Effector CD8-positive, alpha-beta T cell (primary cell): Measurements from ENCODE around the gene MLYCD.

Experiments used
- DNase-seq: peaks from one replicate; lab custom pipeline; 2025; lab: John Stamatoyannopoulos, UW

MLYCD gene

DNA sequence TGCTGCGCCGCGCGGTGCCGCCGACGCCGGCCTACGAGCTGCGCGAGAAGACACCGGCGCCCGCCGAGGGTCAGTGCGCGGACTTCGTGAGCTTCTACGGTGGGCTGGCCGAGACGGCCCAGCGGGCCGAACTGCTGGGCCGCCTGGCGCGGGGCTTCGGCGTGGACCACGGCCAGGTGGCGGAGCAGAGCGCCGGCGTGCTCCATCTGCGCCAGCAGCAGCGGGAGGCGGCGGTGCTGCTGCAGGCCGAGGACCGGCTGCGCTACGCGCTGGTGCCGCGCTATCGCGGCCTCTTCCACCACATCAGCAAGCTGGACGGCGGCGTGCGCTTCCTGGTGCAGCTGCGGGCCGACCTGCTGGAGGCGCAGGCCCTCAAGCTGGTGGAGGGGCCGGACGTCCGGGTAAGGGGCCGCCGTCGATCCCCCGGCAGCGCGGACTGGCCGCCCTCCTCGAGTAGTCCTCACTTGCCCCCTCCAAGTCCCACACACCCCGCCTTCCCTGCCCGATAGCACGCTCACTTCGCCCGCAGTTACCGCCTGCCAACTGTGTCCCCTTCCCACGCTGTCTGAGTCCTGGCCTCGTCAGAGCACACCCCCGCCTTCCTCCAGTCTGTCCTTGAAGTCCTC is 470 bp downstream of the MLYCD start:
- no peak for DNase-seq

GRCh38 chr16:83899978-83900377 is 1.1 kb downstream of the MLYCD start:
- DNase-seq, result no peak

DNA sequence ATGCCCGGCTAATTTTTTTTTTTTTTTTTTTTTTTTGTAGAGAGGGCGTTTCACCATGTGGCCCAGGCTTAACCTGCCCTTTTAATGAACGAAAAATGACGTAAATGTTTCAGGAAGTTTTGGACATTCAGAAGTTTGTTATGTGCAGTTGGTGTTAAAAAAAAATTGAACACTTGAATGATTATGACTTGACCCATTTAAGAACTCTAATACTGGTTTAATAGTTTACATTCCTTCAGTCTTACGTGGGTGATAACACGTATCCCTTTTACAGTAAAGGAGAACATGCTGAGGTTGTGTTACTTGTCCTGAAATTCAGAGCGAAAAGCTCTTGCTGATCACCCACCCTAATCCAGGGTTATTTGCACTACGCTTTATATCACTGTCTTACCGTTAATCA is 1.7 kb downstream of the MLYCD start:
- DNase-seq, result no peak

DNA sequence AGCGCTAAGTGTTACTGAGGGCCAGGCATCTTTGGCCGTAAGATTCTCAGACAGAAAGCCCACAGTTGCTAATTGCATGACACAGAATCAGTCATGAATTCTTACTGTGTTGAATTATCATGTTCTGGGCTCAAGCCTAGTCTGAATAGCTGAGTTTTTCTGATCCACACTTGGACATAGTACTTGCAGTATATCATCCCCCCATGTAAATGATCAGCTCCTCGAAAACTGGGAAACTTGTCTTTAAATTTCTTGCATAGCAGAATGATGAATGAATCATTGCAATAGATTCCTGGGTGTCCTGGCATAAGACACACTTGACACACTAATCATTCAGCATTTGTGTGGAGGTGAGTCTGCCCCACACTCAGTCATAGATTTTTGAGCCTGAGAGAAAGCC is 2.2 kb downstream of the MLYCD start:
- DNase-seq, result no peak

- no peak for DNase-seq
Measured at GRCh38 chr16:83903751-83904150, 4.8 kb downstream of the MLYCD start.

DNA sequence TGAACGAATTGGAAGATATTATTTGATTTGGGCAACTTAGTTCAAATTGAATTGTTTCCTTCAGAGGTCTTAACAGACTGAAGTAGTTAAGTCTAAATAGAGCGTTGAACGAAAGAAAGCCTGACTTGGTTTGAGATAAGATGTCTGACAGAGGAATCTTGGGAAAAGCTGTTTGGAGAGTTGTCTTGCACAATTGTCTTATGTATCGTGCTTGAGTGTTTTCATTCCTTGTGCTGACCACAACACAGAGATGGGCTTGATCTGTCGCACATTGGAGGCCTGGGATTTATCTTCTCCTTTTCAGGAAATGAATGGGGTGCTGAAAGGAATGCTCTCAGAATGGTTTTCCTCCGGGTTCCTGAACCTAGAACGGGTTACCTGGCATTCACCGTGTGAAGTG is 7.8 kb downstream of the MLYCD start:
- no peak for DNase-seq

DNA sequence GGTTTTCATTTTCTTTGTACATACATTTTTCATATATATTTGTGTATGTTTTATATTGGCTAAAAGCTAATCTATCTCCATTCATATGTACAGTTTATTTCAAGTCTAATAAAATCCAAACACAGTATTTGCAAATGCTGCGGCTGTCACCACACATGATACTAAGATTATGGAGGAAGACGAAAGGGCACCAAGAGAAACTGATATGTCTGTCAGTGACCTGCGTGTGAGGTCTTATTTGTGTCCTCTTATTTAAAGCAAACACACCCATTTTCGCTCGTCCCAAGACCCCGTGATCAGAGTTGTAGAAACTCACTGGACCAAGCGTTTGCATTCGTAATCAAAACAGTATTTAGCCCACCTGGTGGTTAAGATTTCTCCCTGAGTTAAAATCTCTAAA is 8.2 kb downstream of the MLYCD start:
- DNase-seq, result no peak

- DNase-seq, result no peak
Measured at GRCh38 chr16:83907631-83908250, 8.8 kb downstream of the MLYCD start.

GRCh38 chr16:83908798-83909197 is 9.9 kb downstream of the MLYCD start:
- no peak for DNase-seq

GRCh38 chr16:83911290-83911689 is 12.4 kb downstream of the MLYCD start:
- DNase-seq, result no peak

GRCh38 chr16:83912519-83913244 is 13.8 kb downstream of the MLYCD start:
- no peak for DNase-seq

DNA sequence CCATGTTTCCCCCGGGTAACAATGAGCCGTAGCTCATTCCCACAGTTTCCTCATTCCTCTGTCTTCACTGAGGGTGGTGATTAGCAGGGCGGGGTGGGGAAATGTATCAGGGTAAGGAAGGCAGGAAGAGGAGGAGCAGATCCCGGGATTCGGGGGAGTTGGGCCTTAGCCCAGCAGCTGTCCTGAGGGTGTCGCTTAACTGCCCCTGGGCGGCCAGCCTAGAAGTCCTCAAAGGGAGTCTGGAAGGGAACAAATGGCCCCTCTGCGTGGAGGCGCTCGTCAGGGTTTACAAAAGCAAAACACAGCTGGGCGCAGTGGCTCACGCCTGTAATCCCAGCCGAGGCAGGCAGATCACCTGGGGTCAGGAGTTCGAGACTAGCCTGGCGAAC is 14.3 kb downstream of the MLYCD start:
- no peak for DNase-seq

DNA sequence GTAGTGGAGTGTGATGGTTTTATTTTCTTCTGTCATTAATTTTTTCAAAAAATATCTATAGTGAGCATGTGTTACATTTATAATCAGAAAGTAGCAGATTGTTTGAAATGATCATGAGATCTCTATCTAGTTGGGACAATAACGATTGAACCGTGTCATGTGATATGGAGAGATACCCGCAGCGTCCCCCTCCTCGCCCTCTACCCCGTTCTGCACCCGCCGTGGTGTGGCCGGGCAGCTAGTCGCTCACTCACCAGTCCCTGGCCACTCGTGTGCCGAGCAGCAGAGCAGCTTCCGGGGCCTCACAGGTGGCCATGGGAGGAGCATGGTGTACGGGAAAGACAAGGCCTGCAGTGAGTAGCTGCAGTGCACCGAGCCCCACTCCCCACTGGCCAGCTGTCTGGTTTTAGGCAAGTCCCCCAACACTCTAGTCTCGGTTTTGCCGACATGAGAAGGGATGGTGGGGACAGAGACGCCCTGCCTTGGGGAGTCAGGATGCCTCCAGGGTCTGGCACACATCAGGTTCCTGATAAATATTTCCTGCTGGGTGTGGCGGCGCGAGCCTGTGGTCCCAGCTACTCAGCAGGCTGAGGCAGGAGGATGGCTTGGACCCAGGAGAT is 15.3 kb downstream of the MLYCD start:
- DNase-seq, result no peak

- no peak for DNase-seq
Measured at GRCh38 chr16:83915081-83915480, 16.2 kb downstream of the MLYCD start.

GRCh38 chr16:83915491-83915890 is 16.6 kb downstream of the MLYCD start:
- no peak for DNase-seq

DNA sequence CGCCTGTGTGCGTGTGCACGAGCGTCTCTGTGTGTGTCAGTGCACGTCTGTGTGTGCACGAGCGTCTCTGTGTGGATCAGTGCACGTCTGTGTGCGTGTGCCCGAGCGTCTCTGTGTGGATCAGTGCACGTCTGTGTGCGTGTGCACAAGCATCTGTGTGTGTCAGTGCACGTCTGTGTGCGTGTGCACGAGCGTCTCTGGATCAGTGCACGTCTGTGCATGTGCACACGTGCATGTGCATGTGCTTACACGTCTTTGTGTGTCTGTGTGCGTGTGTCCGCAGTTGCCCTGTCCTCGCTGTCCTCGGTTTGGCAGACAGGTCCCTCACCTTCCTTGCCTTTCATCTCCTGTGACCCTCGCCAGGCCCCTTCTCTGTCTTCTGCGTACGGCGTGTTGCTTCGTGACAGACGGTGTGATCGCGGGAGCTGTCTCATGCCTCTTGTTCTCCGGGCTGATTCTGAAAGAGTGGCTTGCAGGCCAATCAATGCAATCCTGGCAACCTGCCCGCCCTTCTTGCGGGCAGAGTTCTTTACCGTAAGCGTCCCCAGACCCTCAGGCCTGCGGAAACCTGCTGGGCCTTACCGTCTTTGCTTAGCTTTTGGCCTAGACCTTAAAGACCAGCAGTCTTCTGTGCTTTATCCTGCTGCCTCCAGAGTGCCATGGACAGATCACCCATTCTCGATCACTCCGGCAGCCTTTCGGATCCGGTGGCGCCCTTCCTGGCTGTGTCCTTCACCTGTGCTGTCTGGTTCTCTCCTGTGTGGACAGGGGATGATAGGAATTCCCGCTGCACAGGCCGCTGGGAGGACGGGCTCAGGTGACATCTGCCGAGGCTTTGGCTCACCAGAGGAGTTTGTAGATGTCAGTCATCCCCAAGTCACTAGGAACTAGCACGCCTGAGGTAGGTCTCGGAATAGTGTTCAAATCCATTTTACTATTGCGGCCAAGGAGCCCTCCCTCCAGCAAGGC is 18.5 kb downstream of the MLYCD start:
- DNase-seq, result no peak

DNA sequence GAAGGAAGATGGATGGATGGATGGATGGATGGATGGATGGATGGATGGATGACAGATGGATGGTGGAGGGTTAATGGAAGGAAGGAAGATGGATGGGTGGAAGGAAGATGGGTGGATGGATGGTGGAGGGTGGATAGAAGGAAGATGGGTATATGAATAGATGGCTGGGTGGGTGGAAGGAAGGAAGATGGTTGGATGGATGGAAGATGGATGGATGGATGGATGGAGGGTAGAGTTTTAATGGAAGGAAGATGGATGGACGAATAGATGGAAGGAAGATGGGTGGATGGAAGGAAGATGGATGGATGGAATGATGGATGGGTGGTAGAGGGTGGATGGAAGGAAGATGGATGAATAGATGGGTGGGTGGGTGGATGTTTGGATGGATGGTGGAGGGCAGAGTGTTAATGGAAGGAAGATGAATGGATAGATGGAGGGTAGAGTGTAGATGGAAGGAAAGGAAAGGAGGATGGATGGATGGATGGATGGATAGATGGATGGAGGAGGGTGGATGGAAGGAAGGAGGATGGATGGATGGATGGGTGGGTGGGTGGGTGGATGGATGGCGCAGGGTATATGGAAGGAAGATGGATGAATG is 22.1 kb downstream of the MLYCD start:
- DNase-seq, result no peak

GRCh38 chr16:83923581-83924365 is 24.9 kb downstream of the MLYCD start:
- no peak for DNase-seq

- DNase-seq, result no peak
Measured at GRCh38 chr16:83924686-83925085, 25.8 kb downstream of the MLYCD start.

- no peak for DNase-seq
Measured at GRCh38 chr16:83925095-83925905, 26.4 kb downstream of the MLYCD start.
